K562 (cell line): ENCODE results near the gene IL1R1.

Experiments used
- CCAR2 ChIP-seq: fragments of 200-400 bp; formaldehyde crosslinking; IDR thresholded peaks from 2 replicates; pipeline ENCODE4 v1.6.1; 2017; ENCODE audit warnings: mild to moderate bottlenecking, low read depth, low read length
- EZH2 ChIP-seq: IDR thresholded peaks from 2 replicates; pipeline ENCODE4 v1.6.1; 2012; ENCODE audit warnings: low read depth, mild to moderate bottlenecking, inconsistent platforms, low read length, borderline replicate concordance
- HOXB6 ChIP-seq: fragments of 250-450 bp; sonication (Bioruptor Pico); IDR thresholded peaks from 2 replicates; pipeline ENCODE4 v1.5.1; 2022; ENCODE audit warnings: mild to moderate bottlenecking, borderline replicate concordance
- KDM4B ChIP-seq, 2 experiments: fragments of 450-650 bp in 1 of 2; sonication (generic) in 1 of 2; IDR thresholded peaks; 2 replicates each; pipeline ENCODE4 v1.6.1; 2016 to 2017; ENCODE audit warnings: borderline replicate concordance in 2 of 2, antibody characterized with exemption in 1 of 2, low read depth in 1 of 2, mild to moderate bottlenecking in 1 of 2
- KLF10 ChIP-seq: fragments of 250-450 bp; sonication (Bioruptor Pico); IDR thresholded peaks from 2 replicates; pipeline ENCODE4 v1.6.1; 2021; ENCODE audit warnings: matching md5 sums
- MCM2 ChIP-seq: fragments of 450-650 bp; IDR thresholded peaks from 2 replicates; pipeline ENCODE4 v1.6.1; 2017; ENCODE audit warnings: low read depth, mild to moderate bottlenecking
- NR3C1 ChIP-seq: sonication (generic); formaldehyde crosslinking; IDR thresholded peaks from 2 replicates; pipeline ENCODE4 v1.8.1; 2022; ENCODE audit warnings: missing genetic modification reagents
- POLR2H ChIP-seq: IDR thresholded peaks from 2 replicates; pipeline ENCODE4 v1.6.1; 2016; ENCODE audit warnings: missing genetic modification characterization, low read depth, mild to moderate bottlenecking, control low read depth, missing compliant biosample characterization, moderate library complexity
- SMAD1 ChIP-seq: fragments of 150-350 bp; IDR thresholded peaks from 2 replicates; pipeline ENCODE4 v1.6.1; 2014; ENCODE audit warnings: low read length, low read depth; ENCODE audit not compliant: partially characterized antibody
- ZNF263 ChIP-seq: sonication (generic); formaldehyde crosslinking; IDR thresholded peaks from 2 replicates; pipeline ENCODE4 v1.8.0; 2022; ENCODE audit warnings: mild to moderate bottlenecking, missing genetic modification reagents, borderline replicate concordance
- TF ChIP-seq, protein P1 (sequence below): sonication (generic); formaldehyde crosslinking; IDR thresholded peaks from 2 replicates; pipeline ENCODE4 v1.5.0; 2020; ENCODE audit warnings: missing genetic modification reagents
- TF ChIP-seq, protein P2 (sequence below): fragments of 250-450 bp; sonication (Bioruptor Pico); IDR thresholded peaks from 2 replicates; pipeline ENCODE4 v1.5.0; 2021
- TF ChIP-seq, protein P3 (sequence below), 3 experiments: IDR thresholded peaks in 2 of 3; conservative IDR thresholded peaks in 1 of 3; 2 replicates each; pipeline ENCODE4 v1.5.1; 2011 to 2012; ENCODE audit warnings: low read length in 3 of 3, mild to moderate bottlenecking in 3 of 3, control low read depth in 2 of 3, improper control_type of control experiment in 1 of 3, inconsistent platforms in 1 of 3, low read depth in 1 of 3, mixed read lengths in 1 of 3, moderate library complexity in 1 of 3; ENCODE audit not compliant: insufficient read depth in 2 of 3

DNA sequence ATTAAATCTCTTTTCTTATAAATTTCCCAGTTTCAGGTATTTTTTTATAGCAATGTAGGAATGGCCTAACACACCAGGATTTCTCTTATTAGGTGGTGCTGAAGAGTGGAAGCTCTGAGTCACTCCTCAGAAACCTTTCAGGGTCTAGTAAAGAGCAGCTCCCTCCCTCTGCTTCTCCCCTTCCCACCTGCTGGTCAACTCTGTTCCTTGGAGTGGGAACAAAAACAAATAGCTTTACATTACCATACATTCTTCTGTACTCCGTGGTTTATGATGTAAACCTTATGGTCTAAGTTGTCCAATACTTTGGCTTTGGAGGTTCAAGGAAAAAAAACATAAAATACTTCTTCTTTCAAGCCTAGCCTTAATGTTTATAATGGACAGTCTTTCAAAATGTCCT is 2.7 kb upstream of the IL1R1 start:
- TF ChIP-seq, protein P1, sequence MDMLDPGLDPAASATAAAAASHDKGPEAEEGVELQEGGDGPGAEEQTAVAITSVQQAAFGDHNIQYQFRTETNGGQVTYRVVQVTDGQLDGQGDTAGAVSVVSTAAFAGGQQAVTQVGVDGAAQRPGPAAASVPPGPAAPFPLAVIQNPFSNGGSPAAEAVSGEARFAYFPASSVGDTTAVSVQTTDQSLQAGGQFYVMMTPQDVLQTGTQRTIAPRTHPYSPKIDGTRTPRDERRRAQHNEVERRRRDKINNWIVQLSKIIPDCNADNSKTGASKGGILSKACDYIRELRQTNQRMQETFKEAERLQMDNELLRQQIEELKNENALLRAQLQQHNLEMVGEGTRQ: no peak
- TF ChIP-seq EZH2 (no peak), KDM4B (IDR thresholded peaks at IDR 0.05; ENCODE audit: borderline replicate concordance in 2 of 2, low read depth in 1 of 2) (no peak), NR3C1 (CRISPR knock-in tag) (no peak), HOXB6 (CRISPR knock-in tag) (no peak), MCM2 (no peak), CCAR2 (no peak), POLR2H (tag) (no peak), ZNF263 (CRISPR knock-in tag) (no peak), KLF10 (no peak), SMAD1 (no peak)
- TF ChIP-seq, protein P2, sequence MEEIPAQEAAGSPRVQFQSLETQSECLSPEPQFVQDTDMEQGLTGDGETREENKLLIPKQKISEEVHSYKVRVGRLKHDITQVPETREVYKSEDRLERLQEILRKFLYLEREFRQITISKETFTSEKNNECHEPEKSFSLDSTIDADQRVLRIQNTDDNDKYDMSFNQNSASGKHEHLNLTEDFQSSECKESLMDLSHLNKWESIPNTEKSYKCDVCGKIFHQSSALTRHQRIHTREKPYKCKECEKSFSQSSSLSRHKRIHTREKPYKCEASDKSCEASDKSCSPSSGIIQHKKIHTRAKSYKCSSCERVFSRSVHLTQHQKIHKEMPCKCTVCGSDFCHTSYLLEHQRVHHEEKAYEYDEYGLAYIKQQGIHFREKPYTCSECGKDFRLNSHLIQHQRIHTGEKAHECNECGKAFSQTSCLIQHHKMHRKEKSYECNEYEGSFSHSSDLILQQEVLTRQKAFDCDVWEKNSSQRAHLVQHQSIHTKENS (CRISPR knock-in tag): no peak
- TF ChIP-seq, protein P3, sequence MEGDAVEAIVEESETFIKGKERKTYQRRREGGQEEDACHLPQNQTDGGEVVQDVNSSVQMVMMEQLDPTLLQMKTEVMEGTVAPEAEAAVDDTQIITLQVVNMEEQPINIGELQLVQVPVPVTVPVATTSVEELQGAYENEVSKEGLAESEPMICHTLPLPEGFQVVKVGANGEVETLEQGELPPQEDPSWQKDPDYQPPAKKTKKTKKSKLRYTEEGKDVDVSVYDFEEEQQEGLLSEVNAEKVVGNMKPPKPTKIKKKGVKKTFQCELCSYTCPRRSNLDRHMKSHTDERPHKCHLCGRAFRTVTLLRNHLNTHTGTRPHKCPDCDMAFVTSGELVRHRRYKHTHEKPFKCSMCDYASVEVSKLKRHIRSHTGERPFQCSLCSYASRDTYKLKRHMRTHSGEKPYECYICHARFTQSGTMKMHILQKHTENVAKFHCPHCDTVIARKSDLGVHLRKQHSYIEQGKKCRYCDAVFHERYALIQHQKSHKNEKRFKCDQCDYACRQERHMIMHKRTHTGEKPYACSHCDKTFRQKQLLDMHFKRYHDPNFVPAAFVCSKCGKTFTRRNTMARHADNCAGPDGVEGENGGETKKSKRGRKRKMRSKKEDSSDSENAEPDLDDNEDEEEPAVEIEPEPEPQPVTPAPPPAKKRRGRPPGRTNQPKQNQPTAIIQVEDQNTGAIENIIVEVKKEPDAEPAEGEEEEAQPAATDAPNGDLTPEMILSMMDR (IDR thresholded peaks at IDR 0.05 in 2 of 3, conservative IDR thresholded peaks at IDR 0.05 in 1 of 3; ENCODE audit: insufficient read depth in 2 of 3, low read depth in 1 of 3, low read length in 3 of 3): no peak
